Lung (tissue), 12 donors: ENCODE measurements around the gene LTBP1. TPM values are rescaled to one million over a fixed set of nuclear protein-coding genes. Genes with fewer than 3 reads are reported as not detected.
A peak's percentile ranks its signal among the peaks of the same experiment; 100 is the strongest.

ENCODE experiments used
- ATAC-seq: fragments of 200-7000 bp; cut with Tn5 transposase; one replicate; pipeline ENCODE4 v1.9.1; 2020; ENCODE audit warnings: moderate number of reproducible peaks; ENCODE audit not compliant: insufficient read depth, low FRiP score
- DNase-seq, 3 donors: peaks; one replicate each; pipeline ENCODE4 v3.0.0-alpha.2; 2013 to 2017
- H3K27ac ChIP-seq, 2 donors: one replicate each; pipeline ENCODE4 v1.5.1; 2013; ENCODE audit warnings: mild to moderate bottlenecking in 2 of 2, moderate library complexity in 2 of 2, control low read depth in 1 of 2, inconsistent platforms in 1 of 2, low read depth in 1 of 2, low read length in 1 of 2
- H3K27me3 ChIP-seq, 3 donors: one replicate each; pipeline ENCODE4 v1.5.1; 2013; ENCODE audit warnings: low read length in 2 of 3; ENCODE audit not compliant: control insufficient read depth in 3 of 3, insufficient read depth in 3 of 3
- H3K36me3 ChIP-seq, 4 donors: one replicate each; pipeline ENCODE4 v1.5.1; 2013; ENCODE audit warnings: low read length in 4 of 4, mild to moderate bottlenecking in 1 of 4, moderate library complexity in 1 of 4; ENCODE audit not compliant: control insufficient read depth in 4 of 4, insufficient read depth in 4 of 4
- H3K4me1 ChIP-seq, 5 donors: one replicate each; pipeline ENCODE4 v1.5.1; 2013; ENCODE audit warnings: low read length in 5 of 5, mild to moderate bottlenecking in 2 of 5, moderate library complexity in 1 of 5; ENCODE audit not compliant: control insufficient read depth in 5 of 5, insufficient read depth in 5 of 5
- H3K4me3 ChIP-seq: one replicate; pipeline ENCODE4 v1.5.1; 2013; ENCODE audit warnings: mild to moderate bottlenecking, control low read depth, moderate library complexity
- H3K9ac ChIP-seq, 2 donors: one replicate each; pipeline ENCODE4 v1.5.1; 2013; ENCODE audit warnings: low read length in 2 of 2, control low read depth in 1 of 2; ENCODE audit not compliant: insufficient read depth in 1 of 2
- H3K9me3 ChIP-seq, 4 donors: one replicate each; pipeline ENCODE4 v1.5.1; 2013; ENCODE audit warnings: low read length in 3 of 4, mild to moderate bottlenecking in 1 of 4, moderate library complexity in 1 of 4; ENCODE audit not compliant: control insufficient read depth in 4 of 4, insufficient read depth in 3 of 4
- WGBS, 2 donors: extraction: QIAGEN DNeasy Blood & Tissue Kit; methylation state at CpG; one replicate each; pipeline ENCODE4 v1.1.7; 2013; 5-methylcytosine and 5-hydroxymethylcytosine counted together
- polyA plus RNA-seq, 2 donors: library from polyadenylated mRNA; stranded (reverse); fragments of 200-250 nt; gene quantifications; one replicate each; pipeline ENCODE4 v1.2.1, GENCODE V29; 2013
- total RNA-seq, 2 donors: library from RNA; depleted of rRNA in 1 of 2; stranded (reverse); fragments of >200 nt in 1 of 2; gene quantifications; one replicate each; pipeline ENCODE4 v1.2.1, GENCODE V29; 2014 to 2021
- TF ChIP-seq, protein P1 (sequence below): IDR thresholded peaks from 2 replicates; pipeline ENCODE4 v1.5.1; 2012; ENCODE audit warnings: mild to moderate bottlenecking; ENCODE audit errors: control extremely low read depth, extremely low read depth
- donor health status: control.
- donor health status: control.
- donor health status: Bipolar disorder and iron deficiency.
- donor health status: healthy.
- donor health status: DM: yes; HTN: yes; CAD: no.

LTBP1 gene
- total and polyA plus RNA-seq, 4 donors, result 8.8 to 57.4 (median 28.6) TPM

DNA sequence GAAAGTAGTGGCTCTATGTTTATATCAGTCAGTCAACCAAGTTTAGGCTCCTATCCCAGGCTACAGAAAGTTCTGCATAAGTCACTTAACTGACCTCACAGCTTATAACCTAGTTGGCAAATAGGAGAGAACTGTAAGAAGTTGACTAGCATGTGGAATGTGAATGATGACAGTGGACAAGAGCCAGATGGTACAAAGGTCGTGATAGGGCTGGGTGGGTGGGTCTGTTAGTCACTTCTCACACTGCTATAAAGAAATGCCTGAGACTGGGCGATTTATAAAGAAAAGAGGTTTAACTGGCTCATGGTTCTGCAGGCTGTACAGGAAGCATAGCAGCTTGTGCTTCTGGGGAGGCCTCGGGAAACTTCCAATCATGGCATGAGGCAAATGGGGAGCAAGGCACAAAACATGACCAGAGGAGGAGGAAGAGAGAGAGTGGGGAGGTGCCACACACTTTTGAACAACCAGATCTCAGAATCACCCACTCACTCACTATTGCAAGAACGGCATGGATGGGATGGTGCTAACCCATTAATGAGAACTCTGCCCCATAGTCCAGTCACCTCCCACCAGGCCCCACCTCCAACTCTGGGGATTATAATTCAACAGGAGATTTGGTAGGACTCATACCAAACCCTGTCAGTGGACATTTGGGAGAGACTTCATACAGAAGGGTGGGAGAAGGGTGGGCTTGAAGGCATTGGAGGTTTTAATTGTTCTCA, 68.8 kb downstream of the LTBP1 start:
- H3K27me3 ChIP-seq, result no peaks in the 10 kb centered on the region
- TF ChIP-seq, protein P1, sequence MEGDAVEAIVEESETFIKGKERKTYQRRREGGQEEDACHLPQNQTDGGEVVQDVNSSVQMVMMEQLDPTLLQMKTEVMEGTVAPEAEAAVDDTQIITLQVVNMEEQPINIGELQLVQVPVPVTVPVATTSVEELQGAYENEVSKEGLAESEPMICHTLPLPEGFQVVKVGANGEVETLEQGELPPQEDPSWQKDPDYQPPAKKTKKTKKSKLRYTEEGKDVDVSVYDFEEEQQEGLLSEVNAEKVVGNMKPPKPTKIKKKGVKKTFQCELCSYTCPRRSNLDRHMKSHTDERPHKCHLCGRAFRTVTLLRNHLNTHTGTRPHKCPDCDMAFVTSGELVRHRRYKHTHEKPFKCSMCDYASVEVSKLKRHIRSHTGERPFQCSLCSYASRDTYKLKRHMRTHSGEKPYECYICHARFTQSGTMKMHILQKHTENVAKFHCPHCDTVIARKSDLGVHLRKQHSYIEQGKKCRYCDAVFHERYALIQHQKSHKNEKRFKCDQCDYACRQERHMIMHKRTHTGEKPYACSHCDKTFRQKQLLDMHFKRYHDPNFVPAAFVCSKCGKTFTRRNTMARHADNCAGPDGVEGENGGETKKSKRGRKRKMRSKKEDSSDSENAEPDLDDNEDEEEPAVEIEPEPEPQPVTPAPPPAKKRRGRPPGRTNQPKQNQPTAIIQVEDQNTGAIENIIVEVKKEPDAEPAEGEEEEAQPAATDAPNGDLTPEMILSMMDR, result no peak
- peak overlapping the region in 1 of 2 donors; percentile 81 for H3K27ac ChIP-seq
- ATAC-seq, result no peak
- H3K4me3 ChIP-seq, result no peak overlapping the region
- no peaks in the 10 kb centered on the region for H3K36me3 ChIP-seq
- no peaks in the 10 kb centered on the region for H3K9me3 ChIP-seq
- DNase-seq, result peak in 2 of 3 donors; percentile 47 to 50
- no peak overlapping the region for H3K9ac ChIP-seq
- H3K4me1 ChIP-seq, result peaks cover 0 to 21% (median 0%) of the 10 kb centered on the region in 5 donors
- 69 to 90% methylated on average over 4 of the region's 4 CpGs for WGBS, 2 donors

DNA sequence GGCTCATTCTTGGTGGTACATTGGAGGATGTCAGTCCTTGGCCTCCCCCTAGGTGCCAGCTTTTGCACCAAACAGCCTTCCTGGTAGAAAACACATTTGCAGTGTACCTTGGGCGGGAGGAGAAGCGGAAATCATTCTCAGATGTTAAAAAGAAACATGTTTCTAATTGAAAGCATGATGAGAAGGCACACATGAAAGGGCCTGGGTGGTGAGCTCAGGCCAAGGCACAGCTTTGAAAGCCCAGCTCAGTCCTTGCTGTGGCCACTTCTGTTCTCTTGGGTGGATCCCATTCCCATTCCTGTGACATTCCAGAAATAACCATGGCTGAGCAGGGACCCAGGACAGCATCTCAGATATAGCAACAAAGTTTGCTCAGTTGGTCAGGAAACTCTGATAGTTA, 71.5 kb downstream of the LTBP1 start:
- TF ChIP-seq, protein P1, result no peak
- no peak overlapping the region for H3K9ac ChIP-seq
- H3K27me3 ChIP-seq, result no peaks in the 10 kb centered on the region
- no peak for DNase-seq
- no peaks in the 10 kb centered on the region for H3K36me3 ChIP-seq
- 92 to 98% methylated on average over 2 of the region's 2 CpGs for WGBS, 2 donors
- H3K4me1 ChIP-seq, result peaks cover 0 to 26% (median 4%) of the 10 kb centered on the region in 5 donors
- peak overlapping the region in 1 of 2 donors; percentile 7 for H3K27ac ChIP-seq
- no peaks in the 10 kb centered on the region for H3K9me3 ChIP-seq
- no peak overlapping the region for H3K4me3 ChIP-seq
- no peak for ATAC-seq

DNA sequence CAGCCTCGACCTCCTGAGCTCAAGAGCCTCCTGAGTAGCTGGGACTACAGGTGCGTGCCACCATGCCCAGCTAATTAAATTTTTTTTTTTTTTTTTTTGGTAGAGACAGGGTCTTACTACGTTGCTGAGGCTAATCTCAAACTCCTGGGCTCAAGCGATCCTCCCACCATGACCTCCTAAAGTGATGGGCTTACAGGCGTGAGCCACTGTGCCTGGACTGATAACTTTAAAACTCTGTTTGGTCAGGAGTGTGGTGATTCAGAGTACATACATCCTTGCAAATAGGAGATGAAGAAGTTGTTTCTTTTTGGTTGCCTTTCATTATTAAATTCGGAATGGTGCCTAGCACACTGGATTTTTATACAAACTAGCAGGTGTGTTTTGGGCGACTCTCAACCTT, 73.0 kb downstream of the LTBP1 start:
- H3K9ac ChIP-seq, result no peak overlapping the region
- peaks cover 0 to 2% (median under 1%) of the 10 kb centered on the region in 4 donors for H3K9me3 ChIP-seq
- H3K27me3 ChIP-seq, result no peaks in the 10 kb centered on the region
- H3K4me3 ChIP-seq, result no peak overlapping the region
- no peak overlapping the region for H3K27ac ChIP-seq
- 93 to 96% methylated on average over 7 of the region's 7 CpGs for WGBS, 2 donors
- no peak for DNase-seq
- H3K4me1 ChIP-seq, result peaks cover 2 to 18% (median 5%) of the 10 kb centered on the region in 5 donors
- peaks cover 0 to 2% (median 0%) of the 10 kb centered on the region in 4 donors for H3K36me3 ChIP-seq
- ATAC-seq, result no peak
- TF ChIP-seq, protein P1, result no peak
